K562 (cell line): ENCODE measurements around the gene TANK. TPM values are rescaled to one million over a fixed set of nuclear protein-coding genes. Genes with fewer than 3 reads are reported as not detected.

Experiments used
- ATAC-seq: fragments of 200-7000 bp; cut with Tn5 transposase; 3 replicates; pipeline ENCODE4 v1.9.1; 2020; ENCODE audit warnings: moderate library complexity
- BruUV-seq: library from RNA; stranded (reverse); fragments of 400-500 nt; replicated peaks from 2 replicates; lab custom pipeline; 2021; lab: Mats Ljungman, UMichigan
- CTCF ChIA-PET: fragments of 300-600 bp; formaldehyde crosslinking; extraction: SDS; loops from one replicate; lab custom pipeline; 2021; ENCODE audit warnings: low intra/inter-chr PET ratio; lab: Yijun Ruan, JAX
- POLR2A ChIA-PET: fragments of 300-600, 350-650 bp; sonication (Branson Sonifier 250); formaldehyde crosslinking; extraction: SDS; loops from one replicate; lab custom pipeline; 2021; ENCODE audit warnings: antibody characterized with exemption, inconsistent platforms; lab: Yijun Ruan, JAX
- DNase-seq, 4 experiments: peaks; one replicate each; pipeline versions ENCODE4 v3.0.0 to v3.0.0-alpha.2; 2011 to 2018; ENCODE audit warnings: low spot score in 3 of 4, mixed read lengths in 3 of 4; ENCODE audit errors: extremely low read depth in 1 of 4
- FAIRE-seq: peaks from 2 replicates; lab custom pipeline; 2011; peaks lifted over from hg19 to GRCh38; lab: Jason Lieb, UNC
- H2AFZ ChIP-seq: 2 replicates; pipeline ENCODE4 v1.6.0; 2011; ENCODE audit warnings: low read depth, low read length, control low read depth, inconsistent platforms
- H3K27ac ChIP-seq: fragments of 200-600 bp; 3 replicates; pipeline ENCODE4 v1.8.0; 2011; ENCODE audit warnings: low read depth, mild to moderate bottlenecking, control low read depth, inconsistent platforms, low read length, moderate library complexity, mixed read lengths; ENCODE audit errors: extremely low read depth
- H3K27me3 ChIP-seq, 2 experiments: fragments of 300-600 bp in 1 of 2; 2 replicates in 1 of 2; 3 replicates in 1 of 2; pipeline versions ENCODE4 v1.6.0 to v1.8.0; 2011; ENCODE audit warnings: inconsistent platforms in 2 of 2, low read length in 2 of 2, mild to moderate bottlenecking in 1 of 2, mixed read lengths in 1 of 2, moderate library complexity in 1 of 2; ENCODE audit not compliant: control insufficient read depth in 2 of 2, insufficient read depth in 2 of 2
- H3K36me3 ChIP-seq: fragments of 300-600 bp; 3 replicates; pipeline ENCODE4 v1.8.0; 2011; ENCODE audit warnings: mild to moderate bottlenecking, low read length, inconsistent platforms; ENCODE audit not compliant: control insufficient read depth, insufficient read depth
- H3K4me1 ChIP-seq, 2 experiments: fragments of 200-600 bp in 1 of 2; replicated peaks in 1 of 2; 2 replicates in 1 of 2; 3 replicates in 1 of 2; pipeline versions ENCODE4 v1.5.1 to v1.8.0; 2011; ENCODE audit warnings: inconsistent platforms in 2 of 2, low read length in 2 of 2, mild to moderate bottlenecking in 1 of 2, mixed read lengths in 1 of 2, moderate library complexity in 1 of 2; ENCODE audit not compliant: control insufficient read depth in 2 of 2, insufficient read depth in 2 of 2
- H3K4me2 ChIP-seq: 2 replicates; pipeline ENCODE4 v1.6.1; 2011; ENCODE audit warnings: low read length, control low read depth, inconsistent platforms, mixed read lengths; ENCODE audit not compliant: insufficient read depth
- H3K4me3 ChIP-seq: fragments of 200-600 bp; sonication (generic), shearing (Covaris generic); 2 replicates; pipeline ENCODE4 v1.5.1; 2016; ENCODE audit warnings: control low read depth, inconsistent platforms
- H3K79me2 ChIP-seq: fragments of 200-600 bp; 3 replicates; pipeline ENCODE4 v1.8.0; 2011; ENCODE audit warnings: low read length, inconsistent platforms; ENCODE audit not compliant: control insufficient read depth, insufficient read depth
- H3K9ac ChIP-seq, 2 experiments: 2 replicates each; pipeline versions ENCODE4 v1.6.0 to v1.6.1; 2011; ENCODE audit warnings: low read depth in 2 of 2, low read length in 2 of 2, control low read depth in 1 of 2, inconsistent platforms in 1 of 2, mild to moderate bottlenecking in 1 of 2, mixed read lengths in 1 of 2; ENCODE audit not compliant: insufficient read depth in 1 of 2
- H3K9me1 ChIP-seq: one replicate; pipeline ENCODE4 v1.6.0; 2011; ENCODE audit warnings: inconsistent platforms, mild to moderate bottlenecking, low read length, moderate library complexity; ENCODE audit not compliant: control insufficient read depth, insufficient read depth
- H3K9me3 ChIP-seq: replicated peaks from 2 replicates; pipeline ENCODE4 v1.5.1; 2011; ENCODE audit warnings: low read depth, low read length, inconsistent platforms; ENCODE audit not compliant: control insufficient read depth, insufficient read depth
- H4K20me1 ChIP-seq: replicated peaks from 2 replicates; pipeline ENCODE4 v1.6.1; 2011; ENCODE audit warnings: low read length, inconsistent platforms, mixed read lengths; ENCODE audit not compliant: control insufficient read depth, insufficient read depth
- ELK1 ChIP-seq: sonication (generic); formaldehyde crosslinking; IDR thresholded peaks from 2 replicates; pipeline ENCODE4 v1.8.1; 2022; ENCODE audit warnings: missing genetic modification reagents
- JUN ChIP-seq, 2 experiments: sonication (generic) in 1 of 2; formaldehyde crosslinking in 1 of 2; IDR thresholded peaks; 2 replicates each; pipeline versions ENCODE4 v1.6.1 to v1.8.0; 2012 to 2022; ENCODE audit warnings: borderline replicate concordance in 2 of 2, mild to moderate bottlenecking in 2 of 2, improper control_type of control experiment in 1 of 2, low read depth in 1 of 2, low read length in 1 of 2, missing genetic modification reagents in 1 of 2
- NFATC3 ChIP-seq: fragments of 450-650 bp; IDR thresholded peaks from 2 replicates; pipeline ENCODE4 v1.6.1; 2017; ENCODE audit warnings: mild to moderate bottlenecking
- POLR2A ChIP-seq: fragments of 450-650 bp; conservative IDR thresholded peaks from 2 replicates; pipeline ENCODE4 v1.6.1; 2016
- SAFB2 ChIP-seq: fragments of 200-400 bp; formaldehyde crosslinking; IDR thresholded peaks from 2 replicates; pipeline ENCODE4 v1.6.1; 2018; ENCODE audit warnings: borderline replicate concordance, low read length, low read depth, moderate library complexity; ENCODE audit not compliant: severe bottlenecking
- TCF15 ChIP-seq: fragments of 250-450 bp; sonication (Bioruptor Pico); IDR thresholded peaks from 2 replicates; pipeline ENCODE4 v1.8.0; 2022; ENCODE audit warnings: moderate library complexity, mild to moderate bottlenecking, inconsistent platforms
- ZBTB43 ChIP-seq: sonication (generic); formaldehyde crosslinking; IDR thresholded peaks from 2 replicates; pipeline ENCODE4 v1.8.0; 2023; ENCODE audit warnings: mild to moderate bottlenecking, missing genetic modification reagents
- ZFPM2 ChIP-seq: fragments of 250-450 bp; sonication (Bioruptor Pico); IDR thresholded peaks from 2 replicates; pipeline ENCODE4 v1.5.1; 2022; ENCODE audit warnings: mild to moderate bottlenecking
- ZNF274 ChIP-seq: IDR thresholded peaks from 2 replicates; pipeline ENCODE4 v1.6.1; 2011; ENCODE audit warnings: low read depth, mild to moderate bottlenecking, low read length, moderate library complexity, borderline replicate concordance
- ZNF592 ChIP-seq: fragments of 450-650 bp; IDR thresholded peaks from 2 replicates; pipeline ENCODE4 v1.6.1; 2017; ENCODE audit warnings: antibody characterized with exemption, mild to moderate bottlenecking
- WGBS: fragments of 100-300 bp; shearing (Covaris generic); methylation state at CpG from one replicate; pipeline ENCODE4 v1.1.6; 2016; ENCODE audit warnings: low coverage, mixed read lengths; ENCODE audit not compliant: insufficient coverage; ENCODE audit errors: missing lambda C conversion rate; 5-methylcytosine and 5-hydroxymethylcytosine counted together
- in situ Hi-C: fragments of 300-500 bp; cut with MboI; formaldehyde crosslinking; loops from 4 replicates; pipeline ENCODE4 v1.15.0; 2018; ENCODE audit warnings: inconsistent platforms, mixed read lengths
- intact Hi-C: fragments of 100-400 bp; cut with micrococcal nuclease; formaldehyde crosslinking; loops from 2 replicates; pipeline ENCODE4 v1.14.2; 2022
- polyA plus RNA-seq, 8 experiments: library from polyadenylated mRNA; depleted of rRNA in 4 of 8; stranded (reverse) in 5 of 8; unstranded in 3 of 8; fragments of >200 nt; fragmentation: Nextera tagmentation in 2 of 8; fragmentation: Illumina TruSeq in 1 of 8; extraction: Ambion mirVana in 2 of 8; extraction: Trizol in 1 of 8; gene quantifications; 2 replicates each; pipeline versions ENCODE4 v1.2.1 to v1.2.3, GENCODE V29; 2011 to 2014; ENCODE audit warnings: inconsistent platforms in 1 of 8, missing spikeins in 1 of 8
- total RNA-seq, 7 experiments: library from RNA; depleted of rRNA in 6 of 7; stranded (reverse); fragments of >200 nt in 6 of 7; fragmentation: Illumina TruSeq in 2 of 7; extraction: Trizol in 2 of 7; gene quantifications; 2 replicates each; pipeline versions ENCODE4 v1.2.1 to v1.2.3, GENCODE V29; 2011 to 2021; ENCODE audit warnings: low replicate concordance in 1 of 7

The TANK gene
- total and polyA plus RNA-seq, 9 of the 15 experiments (the other 6 are each of a cell fraction or from before 2014, with no cell fraction given), result 43.0 to 91.5 (median 54.4) TPM

- no peak for TF ChIP-seq ELK1 (CRISPR knock-in tag)
Measured at GRCh38 chr2:161217597-161218185, 57.5 kb downstream of the TANK start (continued).

- TF ChIP-seq ZNF592 (no peak), ZNF274 (no peak), TCF15 (CRISPR knock-in tag) (no peak), JUN (IDR thresholded peaks at IDR 0.05; ENCODE audit: borderline replicate concordance, low read depth, low read length) (no peak), JUN (CRISPR knock-in tag; IDR thresholded peaks at IDR 0.05; ENCODE audit: borderline replicate concordance) (no peak), POLR2A (no peak), ZBTB43 (CRISPR knock-in tag) (no peak), NFATC3 (no peak), SAFB2 (no peak), ZFPM2 (CRISPR knock-in tag) (no peak)
- Histone ChIP-seq H3K4me1 (no peaks in the 10 kb centered on the region), H3K4me3 (no peak overlapping the region), H3K9ac (no peak overlapping the region), H2AFZ (no peak overlapping the region), H4K20me1 (no peaks in the 10 kb centered on the region), H3K4me2 (no peak overlapping the region), H3K9me3 (no peaks in the 10 kb centered on the region), H3K27ac (no peak overlapping the region), H3K9me1 (no peaks in the 10 kb centered on the region), H3K27me3 (no peaks in the 10 kb centered on the region), H3K36me3 (no peaks in the 10 kb centered on the region; the same call in 1 of the 3 replicates), H3K79me2 (no peaks in the 10 kb centered on the region)
- ChIA-PET POLR2A (no interaction called here), CTCF (no interaction called here)
- in situ Hi-C loops (no loop called here), intact Hi-C loops (no loop called here)
- no TSS peak for BruUV-seq
- no peak for FAIRE-seq
- ATAC-seq, result no peak
- 96% methylated on average over 1 of the region's 1 CpG for WGBS
- DNase-seq, result no peak
Measured at GRCh38 chr2:161219211-161219610, 59.0 kb downstream of the TANK start.
